H1 (cell line): ENCODE measurements around the gene DENND1A. TPM values are rescaled to one million over a fixed set of nuclear protein-coding genes. Genes with fewer than 3 reads are reported as not detected.
A peak's percentile ranks its signal among the peaks of the same experiment; 100 is the strongest.

Experiments
- CTCF ChIA-PET: fragments of 300-600 bp; sonication (Branson Sonifier 250); formaldehyde crosslinking; loops from one replicate; lab custom pipeline; 2021; ENCODE audit not compliant: partially characterized antibody; lab: Charles Lee
- POLR2A ChIA-PET: fragments of 300-600 bp; sonication (Branson Sonifier 250); formaldehyde crosslinking; loops from one replicate; lab custom pipeline; 2021; ENCODE audit warnings: inconsistent platforms; ENCODE audit not compliant: partially characterized antibody; lab: Charles Lee
- DNase-seq, 2 experiments: peaks; one replicate each; pipeline versions ENCODE4 v3.0.0 to v3.0.0-alpha.2; 2010 to 2022; ENCODE audit warnings: low spot score in 2 of 2, low read depth in 1 of 2, mixed read lengths in 1 of 2
- FAIRE-seq: peaks from 2 replicates; lab custom pipeline; 2011; peaks lifted over from hg19 to GRCh38; lab: Jason Lieb, UNC
- H2AFZ ChIP-seq: 2 replicates; pipeline ENCODE4 v1.8.1; 2012; ENCODE audit warnings: low read length, inconsistent platforms
- H2AK5ac ChIP-seq: 2 replicates; pipeline ENCODE4 v1.6.1; 2013; ENCODE audit warnings: low read depth, low read length
- H2BK120ac ChIP-seq: replicated peaks from 2 replicates; pipeline ENCODE3; 2013; ENCODE audit warnings: low read depth, low read length, inconsistent platforms
- H2BK12ac ChIP-seq: 2 replicates; pipeline ENCODE4 v1.6.1; 2013; ENCODE audit warnings: low read depth, low read length
- H2BK15ac ChIP-seq: 2 replicates; pipeline ENCODE4 v1.6.1; 2013; ENCODE audit warnings: low read length
- H2BK20ac ChIP-seq: 2 replicates; pipeline ENCODE4 v1.6.1; 2013; ENCODE audit warnings: low read length
- H2BK5ac ChIP-seq: 2 replicates; pipeline ENCODE4 v1.6.1; 2013; ENCODE audit warnings: low read depth, low read length
- H3K14ac ChIP-seq: 2 replicates; pipeline ENCODE4 v1.6.1; 2013; ENCODE audit warnings: inconsistent platforms; ENCODE audit not compliant: insufficient read length
- H3K18ac ChIP-seq: 2 replicates; pipeline ENCODE4 v1.6.1; 2013; ENCODE audit warnings: low read length; ENCODE audit errors: extremely low read depth
- H3K23ac ChIP-seq: 2 replicates; pipeline ENCODE4 v1.6.1; 2013; ENCODE audit warnings: inconsistent platforms; ENCODE audit not compliant: insufficient read length
- H3K23me2 ChIP-seq: 2 replicates; pipeline ENCODE4 v1.6.1; 2013; ENCODE audit warnings: low read depth, low read length
- H3K27ac ChIP-seq: 2 replicates; pipeline ENCODE4 v1.6.1; 2011; ENCODE audit warnings: low read depth, low read length, inconsistent platforms
- H3K27me3 ChIP-seq, 4 experiments: replicated peaks in 1 of 4; 1 replicate in 1 of 4; 2 replicates in 3 of 4; pipeline versions ENCODE4 v1.6.1 to v1.8.1; 2011 to 2013; ENCODE audit warnings: low read length in 3 of 4, mild to moderate bottlenecking in 3 of 4, inconsistent platforms in 2 of 4, mixed read lengths in 2 of 4, moderate library complexity in 1 of 4; ENCODE audit not compliant: control insufficient read depth in 3 of 4, insufficient read depth in 3 of 4; ENCODE audit errors: extremely low read depth in 1 of 4
- H3K36me3 ChIP-seq, 4 experiments: 2 replicates each; pipeline versions ENCODE4 v1.6.1 to v1.8.1; 2011 to 2013; ENCODE audit warnings: mild to moderate bottlenecking in 4 of 4, low read length in 3 of 4, moderate library complexity in 2 of 4, control low read depth in 1 of 4, inconsistent platforms in 1 of 4; ENCODE audit not compliant: insufficient read depth in 4 of 4, control insufficient read depth in 2 of 4
- H3K4ac ChIP-seq: replicated peaks from 2 replicates; pipeline ENCODE3; 2013; ENCODE audit warnings: low read length, low read depth, mixed read lengths, inconsistent platforms; ENCODE audit not compliant: insufficient read length
- H3K4me1 ChIP-seq, 4 experiments: replicated peaks in 1 of 4; 1 replicate in 1 of 4; 2 replicates in 3 of 4; pipeline versions ENCODE4 v1.6.1 to v1.8.1; 2011 to 2013; ENCODE audit warnings: low read length in 3 of 4, inconsistent platforms in 2 of 4, mixed read lengths in 1 of 4; ENCODE audit not compliant: insufficient read depth in 4 of 4, control insufficient read depth in 3 of 4
- H3K4me2 ChIP-seq, 2 experiments: 2 replicates each; pipeline versions ENCODE4 v1.6.1 to v1.8.1; 2011 to 2013; ENCODE audit warnings: low read depth in 2 of 2, low read length in 2 of 2, control low read depth in 1 of 2, inconsistent platforms in 1 of 2, mild to moderate bottlenecking in 1 of 2; ENCODE audit not compliant: insufficient read depth in 1 of 2
- H3K4me3 ChIP-seq, 4 experiments: fragments of 200-600, 300-600 bp in 1 of 4; sonication (generic), shearing (Covaris generic), sonication (Bioruptor Twin) in 1 of 4; 2 replicates each; pipeline versions ENCODE4 v1.5.1 to v1.8.1; 2011 to 2016; ENCODE audit warnings: low read length in 4 of 4, low read depth in 3 of 4, control low read depth in 2 of 4, inconsistent platforms in 2 of 4, mild to moderate bottlenecking in 2 of 4, mixed read lengths in 1 of 4, moderate library complexity in 1 of 4; ENCODE audit not compliant: insufficient read depth in 2 of 4; ENCODE audit errors: extremely low read depth in 1 of 4
- H3K56ac ChIP-seq: replicated peaks from 2 replicates; pipeline ENCODE3; 2013; ENCODE audit warnings: low read depth, mild to moderate bottlenecking, mixed read lengths, low read length, inconsistent platforms; ENCODE audit not compliant: insufficient read length
- H3K79me1 ChIP-seq: 2 replicates; pipeline ENCODE4 v1.6.1; 2013; ENCODE audit warnings: low read depth, low read length, control low read depth
- H3K79me2 ChIP-seq, 2 experiments: 2 replicates each; pipeline versions ENCODE4 v1.6.1 to v1.8.1; 2012 to 2013; ENCODE audit warnings: low read length in 2 of 2, mild to moderate bottlenecking in 2 of 2, inconsistent platforms in 1 of 2; ENCODE audit not compliant: insufficient read depth in 2 of 2, control insufficient read depth in 1 of 2
- H3K9ac ChIP-seq, 4 experiments: replicated peaks in 1 of 4; 1 replicate in 1 of 4; 2 replicates in 3 of 4; pipeline versions ENCODE4 v1.6.1 to v1.8.1; 2011 to 2013; ENCODE audit warnings: low read depth in 3 of 4, low read length in 3 of 4, control low read depth in 2 of 4, mild to moderate bottlenecking in 2 of 4, moderate library complexity in 2 of 4, inconsistent platforms in 1 of 4; ENCODE audit errors: extremely low read depth in 1 of 4
- H3K9me3 ChIP-seq, 2 experiments: 2 replicates each; pipeline versions ENCODE4 v1.6.1 to v1.8.1; 2012 to 2013; ENCODE audit warnings: mild to moderate bottlenecking in 2 of 2, moderate library complexity in 2 of 2, control low read depth in 1 of 2, inconsistent platforms in 1 of 2, low read depth in 1 of 2, low read length in 1 of 2, mixed read lengths in 1 of 2; ENCODE audit not compliant: insufficient read depth in 2 of 2
- H4K20me1 ChIP-seq, 2 experiments: replicated peaks in 1 of 2; 2 replicates each; pipeline versions ENCODE3 to v1.8.1; 2011 to 2013; ENCODE audit warnings: inconsistent platforms in 2 of 2, low read length in 2 of 2, mild to moderate bottlenecking in 1 of 2; ENCODE audit not compliant: insufficient read depth in 2 of 2, control insufficient read depth in 1 of 2
- H4K5ac ChIP-seq: 2 replicates; pipeline ENCODE4 v1.6.1; 2013; ENCODE audit warnings: low read length, low read depth, mixed read lengths, inconsistent platforms; ENCODE audit not compliant: insufficient read length
- H4K8ac ChIP-seq: 2 replicates; pipeline ENCODE4 v1.8.0; 2013; ENCODE audit warnings: mild to moderate bottlenecking, moderate library complexity, low read length, inconsistent platforms; ENCODE audit not compliant: insufficient read depth; ENCODE audit errors: extremely low read depth
- H4K91ac ChIP-seq: replicated peaks from 2 replicates; pipeline ENCODE3; 2013; ENCODE audit warnings: low read length, mixed read lengths, inconsistent platforms; ENCODE audit not compliant: insufficient read length
- GABPA ChIP-seq: IDR thresholded peaks from 2 replicates; pipeline ENCODE4 v1.6.1; 2011; ENCODE audit warnings: mild to moderate bottlenecking, low read length, moderate library complexity, borderline replicate concordance; ENCODE audit not compliant: insufficient read depth
- POLR2A ChIP-seq, 2 experiments: IDR thresholded peaks; 1 replicate in 1 of 2; 2 replicates in 1 of 2; pipeline ENCODE4 v1.6.1; 2011; ENCODE audit warnings: low read depth in 2 of 2, low read length in 2 of 2, mild to moderate bottlenecking in 2 of 2; ENCODE audit errors: control extremely low read depth in 1 of 2
- SRF ChIP-seq: IDR thresholded peaks from 2 replicates; pipeline ENCODE4 v1.6.1; 2011; ENCODE audit warnings: mild to moderate bottlenecking, low read depth, low read length, moderate library complexity
- SUZ12 ChIP-seq: fragments of 200-600 bp; sonication (generic); IDR thresholded peaks from 2 replicates; pipeline ENCODE4 v1.6.1; 2012; ENCODE audit warnings: mild to moderate bottlenecking, inconsistent platforms, low read length, moderate library complexity, mixed read lengths
- WGBS, 2 experiments: shearing (Covaris generic) in 1 of 2; methylation state at CpG; one replicate each; pipeline versions ENCODE4 v1.1.6 to v1.1.7; 2013 to 2015; ENCODE audit warnings: low lambda C conversion rate in 2 of 2, mixed read lengths in 2 of 2, inconsistent platforms in 1 of 2, low coverage in 1 of 2, missing lambda C conversion rate in 1 of 2; ENCODE audit not compliant: insufficient replicate concordance in 2 of 2, insufficient coverage in 1 of 2, insufficient read length in 1 of 2; ENCODE audit errors: extremely low coverage in 1 of 2, missing lambda C conversion rate in 1 of 2; 5-methylcytosine and 5-hydroxymethylcytosine counted together
- polyA plus RNA-seq, 7 experiments: library from polyadenylated mRNA; depleted of rRNA in 3 of 7; stranded (reverse) in 5 of 7; unstranded in 2 of 7; fragments of >200 nt in 5 of 7; fragments of 200-250 nt in 2 of 7; gene quantifications; 1 replicate in 5 of 7; 2 replicates in 1 of 7; 4 replicates in 1 of 7; pipeline versions ENCODE4 v1.2.1 to v1.2.3, GENCODE V29; 2011 to 2013; ENCODE audit warnings: missing spikeins in 2 of 7, mixed read lengths in 2 of 7
- total RNA-seq: library from RNA; stranded (reverse); fragmentation: NEBNext Ultra II Directional; extraction: Animal tissue kit (Norgen Biotek cat#: 25700); gene quantifications from 2 replicates; pipeline ENCODE4 v1.2.1, GENCODE V29; 2021

The DENND1A gene
- total and polyA plus RNA-seq, 2 of the 8 experiments (the other 6 are each of a cell fraction or from before 2014, with no cell fraction given), result 24.1 to 26.4 TPM

- no peak overlapping the region for H2BK15ac ChIP-seq
- H3K36me3 ChIP-seq, result peaks cover 0 to 5% (median 2%) of the 10 kb centered on the region in 4 experiments; a peak in 2 of 8 replicates
- no peak overlapping the region for H3K23ac ChIP-seq
- H3K27ac ChIP-seq, result no peak overlapping the region
- WGBS, 2 experiments, result 41% methylated on average over 7 of the region's 10 CpGs; no CpG with 5 or more reads in 1 of the 2 experiments
- H3K4ac ChIP-seq, result no peak overlapping the region
- peaks cover 0 to 15% (median 8%) of the 10 kb centered on the region in 4 experiments; a peak in 6 of 7 replicates for H3K4me1 ChIP-seq
- POLR2A ChIA-PET, result interaction anchor here (1.0 to 3.9 kb wide), 2 partner anchors 14 to 18 kb away, joined by 5 to 19 read pairs; partner anchors contain the start of gene CRB2
- no peak overlapping the region for H4K8ac ChIP-seq
- 0 out of 2 replicates have a peak, but pooled peaks cover 3% of the 10 kb centered on the region for H3K23me2 ChIP-seq
- no peak for FAIRE-seq
- CTCF ChIA-PET, result interaction anchor here (4.4 to 29.0 kb wide), 2 partner anchors 13 to 15 kb away, joined by 28 to 668 read pairs; partner anchors contain the start of gene CRB2
- peak overlapping the region; percentile 35; the same call in 1 of the 2 replicates for H2BK5ac ChIP-seq
- H3K56ac ChIP-seq, result no peak overlapping the region
- no peak overlapping the region for H2AFZ ChIP-seq
- no peak overlapping the region for H4K91ac ChIP-seq
- H3K4me2 ChIP-seq, result peak overlapping the region; percentile 43 to 59
- DNase-seq, result no peak
- H3K4me3 ChIP-seq, result peak overlapping the region in 1 of 4 experiments; percentile 50; a peak in 3 of 8 replicates
- H2BK12ac ChIP-seq, result no peak overlapping the region
- no peak overlapping the region for H3K9ac ChIP-seq
- H2BK20ac ChIP-seq, result no peak overlapping the region
- H2BK120ac ChIP-seq, result no peak overlapping the region
- H3K14ac ChIP-seq, result no peak overlapping the region
- H3K27me3 ChIP-seq, result peaks cover 0 to 31% (median 22%) of the 10 kb centered on the region in 4 experiments; a peak in 5 of 7 replicates
- H3K9me3 ChIP-seq, result no peaks in the 10 kb centered on the region
- H4K20me1 ChIP-seq, result peaks cover 8 to 13% of the 10 kb centered on the region in 2 experiments
- no peaks in the 10 kb centered on the region for H3K79me1 ChIP-seq
- TF ChIP-seq POLR2A (IDR thresholded peaks at IDR 0.05; ENCODE audit: control extremely low read depth in 1 of 2, low read depth in 2 of 2, low read length in 2 of 2), result no peak
- 0 out of 2 replicates have a peak, but pooled peaks have one; percentile 10 for TF ChIP-seq GABPA
- no peak for TF ChIP-seq SRF
- 0 out of 2 replicates have a peak, but pooled peaks have one; percentile 12 for TF ChIP-seq SUZ12
- no peaks in the 10 kb centered on the region for H3K79me2 ChIP-seq
- H4K5ac ChIP-seq, result no peak overlapping the region
- H3K18ac ChIP-seq, result no peak overlapping the region
- no peak overlapping the region for H2AK5ac ChIP-seq
These were observed 556.0 kb downstream of the DENND1A start for GRCh38 chr9:123373946-123374345.
